RWPE2 (cell line): ENCODE data around the gene DIP2B.

Source experiments
- ATAC-seq: fragments of 200-7000 bp; cut with Tn5 transposase; 3 replicates; pipeline ENCODE4 v1.9.1; 2021; ENCODE audit warnings: low read depth
- DNase-seq: peaks from one replicate; pipeline ENCODE4 v3.0.0-alpha.2; 2020; ENCODE audit warnings: low spot score
- H3K27ac ChIP-seq: fragments of 450-650 bp; 2 replicates; pipeline ENCODE4 v1.5.1; 2017; ENCODE audit warnings: mild to moderate bottlenecking; ENCODE audit not compliant: poor library complexity, severe bottlenecking
- H3K27me3 ChIP-seq: fragments of 250-450 bp; sonication (Bioruptor Pico); 2 replicates; pipeline ENCODE4 v1.5.1; 2021; ENCODE audit warnings: mild to moderate bottlenecking, moderate library complexity; ENCODE audit not compliant: insufficient read depth, poor library complexity, severe bottlenecking
- H3K36me3 ChIP-seq: fragments of 250-450 bp; sonication (Bioruptor Pico); 2 replicates; pipeline ENCODE4 v1.5.1; 2020; ENCODE audit warnings: low read depth, mild to moderate bottlenecking, moderate library complexity
- H3K4me1 ChIP-seq: fragments of 250-450 bp; sonication (Bioruptor Pico); 2 replicates; pipeline ENCODE4 v1.5.1; 2021; ENCODE audit warnings: mild to moderate bottlenecking, moderate library complexity; ENCODE audit not compliant: insufficient read depth, poor library complexity, severe bottlenecking
- H3K4me3 ChIP-seq: fragments of 250-450 bp; sonication (Bioruptor Pico); 2 replicates; pipeline ENCODE4 v1.5.1; 2021; ENCODE audit warnings: mild to moderate bottlenecking, moderate library complexity; ENCODE audit not compliant: severe bottlenecking
- H3K9me3 ChIP-seq: fragments of 250-450 bp; sonication (Bioruptor Pico); 2 replicates; pipeline ENCODE4 v1.5.1; 2021; ENCODE audit warnings: mild to moderate bottlenecking, moderate library complexity; ENCODE audit not compliant: severe bottlenecking
- TF ChIP-seq, protein P1 (sequence below): fragments of 450-650 bp; IDR thresholded peaks from one replicate; pipeline ENCODE4 v1.5.1; 2017; ENCODE audit warnings: mild to moderate bottlenecking, moderate library complexity; ENCODE audit not compliant: poor library complexity, severe bottlenecking

Gene DIP2B

DNA sequence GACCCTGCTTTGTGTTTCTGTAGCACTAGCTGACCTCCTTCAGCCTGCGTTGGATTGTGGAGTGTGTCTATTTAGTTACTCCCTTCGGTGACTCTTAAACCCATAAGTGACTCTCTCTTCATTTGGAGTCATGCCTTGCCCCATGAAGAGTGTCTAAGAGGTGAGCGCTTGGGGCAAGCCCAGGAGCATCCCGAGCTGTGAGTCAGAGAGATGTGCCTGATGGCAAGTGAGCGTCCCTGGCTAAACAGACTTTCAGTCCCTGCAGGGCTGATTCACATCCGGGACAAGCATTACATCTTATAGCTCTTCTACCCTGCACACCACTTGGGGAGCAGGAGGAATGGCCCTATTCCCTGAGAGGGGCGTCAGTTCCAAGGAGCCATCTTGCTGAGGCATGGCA is 234.8 kb downstream of the DIP2B start:
- H3K27me3 ChIP-seq, result no peaks in the 10 kb centered on the region
- no peak overlapping the region for H3K4me3 ChIP-seq
- TF ChIP-seq, protein P1, sequence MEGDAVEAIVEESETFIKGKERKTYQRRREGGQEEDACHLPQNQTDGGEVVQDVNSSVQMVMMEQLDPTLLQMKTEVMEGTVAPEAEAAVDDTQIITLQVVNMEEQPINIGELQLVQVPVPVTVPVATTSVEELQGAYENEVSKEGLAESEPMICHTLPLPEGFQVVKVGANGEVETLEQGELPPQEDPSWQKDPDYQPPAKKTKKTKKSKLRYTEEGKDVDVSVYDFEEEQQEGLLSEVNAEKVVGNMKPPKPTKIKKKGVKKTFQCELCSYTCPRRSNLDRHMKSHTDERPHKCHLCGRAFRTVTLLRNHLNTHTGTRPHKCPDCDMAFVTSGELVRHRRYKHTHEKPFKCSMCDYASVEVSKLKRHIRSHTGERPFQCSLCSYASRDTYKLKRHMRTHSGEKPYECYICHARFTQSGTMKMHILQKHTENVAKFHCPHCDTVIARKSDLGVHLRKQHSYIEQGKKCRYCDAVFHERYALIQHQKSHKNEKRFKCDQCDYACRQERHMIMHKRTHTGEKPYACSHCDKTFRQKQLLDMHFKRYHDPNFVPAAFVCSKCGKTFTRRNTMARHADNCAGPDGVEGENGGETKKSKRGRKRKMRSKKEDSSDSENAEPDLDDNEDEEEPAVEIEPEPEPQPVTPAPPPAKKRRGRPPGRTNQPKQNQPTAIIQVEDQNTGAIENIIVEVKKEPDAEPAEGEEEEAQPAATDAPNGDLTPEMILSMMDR, result no peak
- H3K4me1 ChIP-seq, result no peaks in the 10 kb centered on the region
- H3K9me3 ChIP-seq, result no peaks in the 10 kb centered on the region
- ATAC-seq, result no peak
- DNase-seq, result no peak
- no peak overlapping the region for H3K27ac ChIP-seq
- peaks cover 79% of the 10 kb centered on the region for H3K36me3 ChIP-seq

DNA sequence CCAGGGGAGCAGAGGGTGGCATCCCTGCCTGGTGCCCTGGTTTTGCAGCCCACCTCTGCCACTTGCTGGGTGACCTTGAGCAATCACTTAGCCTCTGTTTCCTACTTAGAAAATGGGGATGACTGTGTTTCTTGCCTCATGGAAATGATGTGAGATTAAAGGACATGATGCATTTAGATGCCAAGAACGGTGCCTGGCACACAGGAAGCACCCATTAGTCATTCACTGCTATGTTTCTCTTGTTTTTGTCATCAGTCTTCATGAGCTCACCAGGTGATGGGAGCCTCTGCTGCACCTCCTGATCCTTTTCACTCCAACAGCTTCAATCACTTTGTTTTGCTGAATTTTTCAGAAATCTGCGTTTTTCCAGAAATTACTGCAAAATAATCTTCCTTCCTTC is 235.5 kb downstream of the DIP2B start:
- Histone ChIP-seq H3K27ac (no peak overlapping the region), H3K27me3 (no peaks in the 10 kb centered on the region), H3K9me3 (no peaks in the 10 kb centered on the region), H3K4me3 (no peak overlapping the region), H3K4me1 (no peaks in the 10 kb centered on the region), H3K36me3 (peaks cover 81% of the 10 kb centered on the region)
- DNase-seq (no peak), ATAC-seq (no peak)
- TF ChIP-seq, protein P1, result no peak

- H3K4me3 ChIP-seq, result no peak overlapping the region
- ATAC-seq, result no peak
- H3K27me3 ChIP-seq, result no peaks in the 10 kb centered on the region
- TF ChIP-seq, protein P1, result no peak
- no peaks in the 10 kb centered on the region for H3K9me3 ChIP-seq
- no peak for DNase-seq
- H3K36me3 ChIP-seq, result peaks cover 90% of the 10 kb centered on the region
- H3K4me1 ChIP-seq, result no peaks in the 10 kb centered on the region
- no peak overlapping the region for H3K27ac ChIP-seq
Measured at GRCh38 chr12:50742776-50743175, 238.0 kb downstream of the DIP2B start.

- H3K4me1 ChIP-seq, result no peaks in the 10 kb centered on the region
- TF ChIP-seq, protein P1, result no peak
- H3K9me3 ChIP-seq, result no peaks in the 10 kb centered on the region
- no peak overlapping the region for H3K4me3 ChIP-seq
- H3K36me3 ChIP-seq, result peaks cover 68% of the 10 kb centered on the region
- ATAC-seq (no peak), DNase-seq (no peak)
- no peak overlapping the region for H3K27ac ChIP-seq
- H3K27me3 ChIP-seq, result no peaks in the 10 kb centered on the region
Measured at GRCh38 chr12:50745861-50746260, 241.1 kb downstream of the DIP2B start.

DNA sequence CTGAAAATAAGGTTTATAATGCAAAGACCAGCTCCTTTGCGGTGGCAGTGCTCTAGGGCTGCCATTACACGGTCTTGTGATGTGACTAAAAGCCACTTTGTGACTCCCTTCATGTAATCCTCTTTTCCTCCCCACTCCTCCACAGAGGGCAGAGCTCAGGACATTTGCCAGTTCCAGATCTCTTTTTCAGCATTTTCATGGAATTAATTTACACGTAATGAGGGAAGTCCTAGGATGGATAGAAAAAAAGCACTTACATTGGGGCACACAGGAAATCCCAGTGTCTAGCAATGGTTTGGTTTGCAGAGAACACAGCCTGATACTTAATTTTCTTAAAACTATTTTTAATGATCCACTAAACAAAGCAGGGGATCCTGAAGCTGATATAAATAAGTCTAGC is 241.6 kb downstream of the DIP2B start:
- ATAC-seq (no peak), DNase-seq (no peak)
- no peak overlapping the region for H3K4me3 ChIP-seq
- H3K36me3 ChIP-seq, result peaks cover 62% of the 10 kb centered on the region
- no peak overlapping the region for H3K27ac ChIP-seq
- H3K27me3 ChIP-seq, result no peaks in the 10 kb centered on the region
- TF ChIP-seq, protein P1, result no peak
- no peaks in the 10 kb centered on the region for H3K9me3 ChIP-seq
- no peaks in the 10 kb centered on the region for H3K4me1 ChIP-seq
